NCI-H146 (cell line): Measurements from ENCODE around the gene BRAT1.

Experiments
- DNase-seq: peaks from one replicate; lab custom pipeline; 2025; lab: John Stamatoyannopoulos, UW

BRAT1 gene

DNA sequence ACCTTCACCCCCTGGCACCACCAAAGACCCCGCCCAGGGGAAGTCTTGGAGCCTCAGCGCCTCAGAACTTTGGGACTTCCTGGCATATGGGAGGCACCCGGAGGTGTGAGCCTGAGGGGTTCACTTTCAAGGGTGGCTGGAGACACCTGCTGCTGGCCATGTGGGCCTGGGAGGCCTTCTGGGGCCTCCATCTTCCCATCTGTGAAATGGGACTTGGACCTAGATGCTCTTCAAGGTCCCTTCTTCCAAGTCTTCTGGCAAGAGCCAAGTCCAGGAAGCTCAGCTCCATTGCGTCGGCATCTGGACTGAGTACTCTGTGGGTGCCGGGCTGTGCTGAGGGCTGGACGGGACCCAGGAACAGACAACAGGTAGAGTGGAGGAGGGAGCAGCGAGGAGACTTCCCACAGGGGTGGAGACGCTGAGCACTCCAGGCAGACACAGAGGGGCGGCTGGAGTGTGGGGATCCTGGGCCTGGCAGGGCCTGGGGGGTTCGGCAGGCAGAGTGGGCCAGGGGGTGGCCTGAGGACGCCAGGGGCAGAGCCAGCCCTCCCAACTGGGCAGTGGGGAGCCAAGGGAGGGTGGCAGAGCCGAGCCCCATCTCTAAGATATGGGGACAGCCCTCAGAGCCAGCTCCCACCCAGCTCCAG is 45.1 kb downstream of the BRAT1 start:
- no peak for DNase-seq

DNA sequence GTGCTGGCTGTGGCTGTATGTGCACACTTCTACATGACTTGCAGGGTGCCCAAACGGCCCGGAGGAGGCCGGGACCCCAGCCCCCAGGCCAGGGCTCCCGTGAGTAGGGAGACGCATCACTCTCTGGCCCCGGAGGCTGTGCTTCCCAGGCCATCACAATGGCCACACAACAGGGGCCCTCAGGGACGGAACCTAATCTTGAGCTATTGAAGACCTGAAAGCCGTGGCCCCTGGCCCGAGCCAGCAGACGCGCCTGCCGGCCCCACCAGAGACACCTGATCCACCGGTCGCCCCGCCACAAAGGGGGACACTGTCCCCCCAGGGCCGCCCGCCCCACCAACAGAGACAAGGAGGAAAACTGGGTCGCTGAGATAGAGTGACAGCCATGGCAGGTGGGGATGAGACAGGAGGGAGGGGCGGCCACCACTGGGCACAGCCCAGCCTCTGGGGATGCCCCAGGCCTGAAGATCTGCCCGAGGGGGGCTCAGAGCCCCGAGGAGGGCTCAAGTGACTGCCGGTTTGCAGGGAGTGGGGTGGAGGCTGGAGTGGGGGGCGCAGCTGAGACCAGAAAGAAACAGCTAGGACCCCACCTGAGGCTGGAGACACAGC is 45.9 kb downstream of the BRAT1 start:
- no peak for DNase-seq

- no peak for DNase-seq
Measured at GRCh38 chr7:2508327-2509215, 46.8 kb downstream of the BRAT1 start.

GRCh38 chr7:2507917-2508306 is 47.4 kb downstream of the BRAT1 start:
- no peak for DNase-seq

DNA sequence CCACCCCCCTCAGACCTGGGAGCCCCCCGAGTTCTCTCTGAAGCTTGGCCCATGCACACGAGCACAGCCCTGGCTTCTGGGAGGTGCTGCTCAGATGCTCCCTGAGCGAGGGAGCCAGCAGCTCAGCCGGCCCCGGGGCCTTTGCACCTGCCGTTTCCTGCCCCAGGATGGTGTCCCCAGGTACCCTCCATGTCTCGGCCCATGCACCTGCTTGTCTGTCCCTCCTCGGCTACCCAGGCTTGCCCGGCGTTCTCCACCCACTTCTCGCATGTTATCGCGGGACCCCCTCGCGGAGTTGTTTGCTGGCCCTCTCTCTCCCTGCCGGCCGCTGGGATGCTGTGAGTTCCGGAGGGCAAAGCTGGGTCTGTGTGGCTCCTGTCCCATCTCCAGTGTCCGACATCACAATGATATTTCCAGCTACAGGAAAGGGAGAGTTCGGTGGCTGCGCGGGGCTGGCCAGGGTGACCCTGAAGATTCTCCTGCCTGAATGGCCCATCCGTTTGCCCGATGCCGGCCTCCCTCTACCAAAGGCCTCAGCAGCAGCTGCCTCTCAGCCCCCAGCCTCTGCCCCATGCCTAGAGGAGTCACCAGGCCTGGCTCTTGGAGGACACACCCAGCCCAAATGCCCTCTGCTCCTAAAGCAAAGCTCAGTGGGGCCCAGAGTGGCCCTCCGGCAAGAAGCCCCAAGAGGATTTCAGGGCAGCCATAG is 48.0 kb downstream of the BRAT1 start:
- DNase-seq, result no peak

DNA sequence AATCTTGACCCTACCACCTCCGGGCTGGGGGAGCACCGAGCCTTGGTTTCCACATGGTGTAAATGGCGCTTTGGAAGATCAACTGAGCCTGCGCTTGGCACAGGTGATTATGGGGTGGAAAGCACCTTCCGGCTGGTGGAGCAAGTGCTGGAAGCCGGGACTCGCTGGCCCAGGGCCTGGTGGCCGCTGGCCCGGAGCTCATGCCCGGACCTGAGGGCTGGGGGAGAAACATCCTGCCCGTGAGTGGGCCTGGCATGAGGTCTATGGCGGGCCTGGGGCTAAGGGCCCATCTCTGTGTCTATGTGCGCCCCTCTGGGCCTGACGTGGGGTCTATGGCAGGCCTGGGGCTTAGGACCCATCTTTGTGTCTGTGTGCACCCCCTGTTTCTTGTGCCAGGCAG is 49.9 kb downstream of the BRAT1 start:
- DNase-seq, result no peak

DNA sequence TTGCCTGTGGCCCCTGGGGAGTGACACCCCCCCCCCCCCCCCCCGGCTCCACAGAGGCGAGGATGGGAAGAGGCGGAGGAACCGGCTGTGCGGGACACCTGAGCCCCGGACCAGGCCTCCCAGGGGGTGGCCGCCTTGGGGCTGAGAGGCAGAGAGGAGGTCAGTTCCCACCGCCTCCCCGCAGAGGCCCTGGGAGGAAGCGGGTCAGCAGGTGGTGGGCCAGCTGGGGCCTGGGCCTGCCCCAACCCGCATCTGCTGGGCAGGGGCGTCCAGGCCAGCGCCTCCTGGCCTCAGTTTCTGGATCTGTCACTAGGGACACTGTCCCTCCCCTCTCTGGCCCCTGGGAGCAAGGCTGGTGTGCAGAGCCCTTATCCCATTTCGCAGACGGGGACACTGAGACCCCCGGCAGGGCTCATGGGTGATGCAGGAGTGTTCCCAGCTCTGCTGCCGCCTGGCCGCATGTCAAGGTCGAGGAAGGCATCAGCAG is 50.4 kb downstream of the BRAT1 start:
- peak; percentile 17 for DNase-seq

DNA sequence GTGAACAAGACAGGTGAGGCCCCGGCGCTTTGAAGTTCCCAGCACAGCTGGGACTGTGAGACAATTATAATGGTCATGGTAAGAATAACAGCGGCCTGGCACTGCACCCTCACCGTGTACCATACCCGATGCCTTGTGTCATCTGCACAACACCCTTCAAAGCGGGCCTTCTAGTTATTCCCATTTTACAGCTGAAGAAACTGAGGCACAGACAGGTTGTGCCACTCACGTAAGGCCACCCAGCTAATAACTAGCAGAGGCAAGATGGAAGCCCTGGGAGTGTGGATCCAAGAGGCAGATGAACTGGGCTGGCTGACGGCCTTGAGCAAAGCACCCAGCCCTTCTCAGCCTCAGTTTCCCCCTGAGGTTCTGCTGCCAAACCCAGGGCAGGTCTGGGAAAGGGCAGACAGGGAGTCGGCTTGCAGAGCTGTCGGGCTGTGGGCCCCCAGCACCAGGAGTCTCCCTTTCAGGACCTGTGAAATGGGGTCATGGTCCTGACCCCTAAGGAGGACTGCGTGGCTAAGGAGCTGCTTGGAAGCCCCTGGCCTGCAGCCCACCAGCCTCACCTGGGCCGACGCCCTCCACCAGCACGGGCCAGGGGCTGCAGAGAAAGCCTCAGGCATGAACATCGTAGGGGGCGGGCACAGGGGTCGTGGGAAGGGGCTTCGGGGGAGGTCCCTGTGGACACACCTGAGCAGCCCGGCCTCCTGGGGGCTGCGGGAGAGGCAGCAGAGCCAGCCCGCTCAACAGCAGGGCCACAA is 51.0 kb downstream of the BRAT1 start:
- DNase-seq, result no peak

- no peak for DNase-seq
Measured at GRCh38 chr7:2503056-2503941, 52.0 kb downstream of the BRAT1 start.

DNA sequence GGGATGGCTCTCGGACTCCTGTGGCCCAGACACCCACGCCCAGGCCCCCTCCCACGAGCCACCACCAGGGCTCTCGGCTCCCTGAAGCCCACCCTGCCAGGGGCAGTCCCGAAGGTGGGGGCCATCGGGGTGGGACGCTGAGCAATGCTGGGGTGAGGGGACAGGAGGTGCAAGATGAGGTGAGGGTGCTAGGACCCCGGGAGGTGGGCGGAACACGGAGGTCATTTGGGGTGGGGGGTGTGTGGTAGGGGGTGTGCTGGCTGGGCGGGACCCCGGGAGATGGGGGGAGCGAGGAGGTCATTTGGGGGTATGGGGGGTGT is 52.7 kb downstream of the BRAT1 start:
- no peak for DNase-seq

GRCh38 chr7:2501947-2502646 is 53.2 kb downstream of the BRAT1 start:
- no peak for DNase-seq

DNA sequence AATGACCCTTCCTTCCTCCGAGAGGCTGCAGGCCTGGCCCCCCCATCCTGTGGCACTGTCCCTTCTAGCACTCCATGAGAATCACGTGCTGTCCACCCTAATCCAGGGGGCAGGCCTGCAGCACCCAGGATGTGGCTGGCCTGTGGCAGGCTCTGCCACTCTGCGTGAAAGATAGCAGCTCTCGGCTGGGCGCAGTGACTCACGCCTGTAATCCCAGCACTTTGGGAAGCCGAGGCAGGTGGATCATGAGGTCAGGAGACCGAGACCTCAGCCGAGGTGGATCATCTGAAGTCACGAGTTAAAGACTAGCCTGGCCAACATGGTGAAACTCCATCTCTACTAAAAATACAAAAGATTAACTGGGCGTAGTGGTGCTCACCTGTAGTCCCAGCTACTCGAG is 54.6 kb downstream of the BRAT1 start:
- no peak for DNase-seq

- no peak for DNase-seq
Measured at GRCh38 chr7:2499719-2500430, 55.4 kb downstream of the BRAT1 start.

DNA sequence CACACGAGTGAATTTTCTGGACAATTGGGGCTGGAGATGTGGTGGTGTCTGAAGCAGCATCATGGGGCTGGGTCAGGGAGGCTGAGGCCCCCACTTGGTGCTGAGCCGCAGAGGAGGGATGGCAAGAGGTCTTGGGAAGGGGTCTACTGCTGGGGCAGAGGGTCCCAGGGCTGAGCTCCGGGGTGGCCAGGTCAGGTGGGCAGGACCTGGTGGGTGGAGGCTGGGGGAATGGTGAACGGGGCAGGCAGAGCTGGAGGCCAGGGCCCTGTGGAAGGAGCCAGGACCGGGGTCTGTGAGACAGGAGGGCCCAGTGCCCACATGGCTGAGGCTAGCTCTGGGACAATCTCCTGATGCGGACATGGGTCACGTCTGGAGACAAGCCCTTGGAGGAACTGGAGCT is 56.1 kb downstream of the BRAT1 start:
- DNase-seq, result no peak

- no peak for DNase-seq
Measured at GRCh38 chr7:2498708-2499107, 56.6 kb downstream of the BRAT1 start.

DNA sequence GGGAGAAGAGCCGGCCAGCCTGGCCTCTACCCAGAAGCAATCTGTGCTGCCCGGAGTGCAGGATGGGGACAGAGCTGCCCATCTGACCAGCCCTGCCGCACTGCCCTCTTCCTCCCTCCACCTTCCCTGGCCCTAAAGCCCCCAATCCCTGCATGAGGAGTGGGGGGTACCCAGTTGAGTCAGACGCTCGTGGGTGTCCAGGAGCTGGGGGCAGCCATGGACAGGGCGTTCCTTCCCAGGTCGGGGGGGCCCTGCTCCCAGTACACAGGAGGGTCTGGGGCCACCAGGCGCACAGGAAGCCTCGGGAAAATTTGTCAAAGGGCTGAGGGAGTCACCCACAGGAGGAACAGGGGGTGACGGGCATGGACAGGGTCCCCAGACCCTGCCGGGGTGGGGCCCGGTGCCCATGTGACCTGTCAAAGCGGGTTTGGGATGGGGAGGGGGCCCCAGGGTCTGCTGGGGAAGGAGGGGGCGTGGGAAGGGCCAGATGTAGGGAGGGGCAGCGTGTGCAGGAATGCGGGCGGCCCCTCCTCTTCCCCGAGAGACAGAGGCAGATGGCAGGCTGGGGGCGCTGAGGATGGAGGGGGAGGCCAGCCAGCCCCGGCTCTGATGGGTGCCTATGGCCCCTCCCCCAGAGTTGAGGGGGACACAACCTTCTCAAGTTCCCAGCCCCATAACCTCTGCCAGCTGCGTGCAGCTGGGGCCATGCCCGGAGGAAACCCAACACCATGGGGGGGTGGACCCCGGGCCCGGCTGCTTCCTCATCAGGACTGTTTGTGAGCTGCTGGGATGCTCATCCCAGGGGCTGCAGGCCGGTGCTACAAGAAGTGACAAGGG is 57.6 kb downstream of the BRAT1 start:
- DNase-seq, result no peak

DNA sequence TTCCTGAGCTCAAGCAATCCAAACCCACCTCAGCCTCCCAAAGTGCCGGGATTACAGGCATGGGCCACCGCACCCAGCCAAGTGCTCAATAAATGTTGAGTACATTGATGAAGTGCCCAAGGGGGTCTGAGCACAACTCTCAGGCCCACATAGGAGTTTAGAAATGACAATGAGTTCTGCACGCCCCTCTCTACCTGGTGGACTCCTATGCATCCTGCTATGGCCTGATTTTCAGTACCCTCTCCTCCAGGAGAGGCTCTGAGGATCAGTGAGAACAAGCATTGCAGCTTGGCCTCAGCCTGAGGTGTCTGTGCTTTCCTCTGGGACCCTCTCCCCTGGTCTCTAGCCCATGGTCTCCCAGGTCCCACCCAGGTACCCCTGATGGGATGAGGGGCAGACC is 58.3 kb downstream of the BRAT1 start:
- no peak for DNase-seq

DNA sequence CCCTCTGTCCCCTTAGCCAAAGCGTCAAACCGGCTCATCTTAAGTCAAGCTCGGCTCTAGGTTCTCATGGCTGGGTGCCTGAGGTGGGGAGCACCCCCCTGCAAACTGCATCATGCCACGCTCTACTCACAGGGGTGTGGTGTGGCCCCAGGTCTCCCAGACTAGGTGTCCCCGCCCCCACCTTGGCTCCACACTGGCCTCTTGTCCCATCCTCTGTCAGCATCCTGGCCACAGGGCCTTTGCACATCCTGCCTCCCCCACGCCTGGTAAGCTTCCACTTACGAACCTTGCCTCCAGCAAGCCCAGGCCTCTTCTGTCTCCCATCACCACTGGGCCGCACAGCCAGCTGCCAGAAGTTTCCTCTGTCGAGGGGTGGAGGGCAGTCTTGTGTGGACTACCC is 58.9 kb downstream of the BRAT1 start:
- no peak for DNase-seq
